Chondrocyte (in vitro differentiated cells): ENCODE results near the gene SOBP. TPM values are rescaled to one million over a fixed set of nuclear protein-coding genes. Genes with fewer than 3 reads are reported as not detected.

Experiments used
- DNase-seq: peaks from one replicate; pipeline ENCODE4 v3.0.0; 2021; ENCODE audit warnings: mixed read lengths, low spot score
- H3K27ac Mint-ChIP-seq: one replicate; pipeline ENCODE4 v1.8.0; 2021; ENCODE audit warnings: mild to moderate bottlenecking, moderate library complexity, mixed read lengths; ENCODE audit not compliant: unreplicated experiment
- H3K27me3 Mint-ChIP-seq: 2 replicates; pipeline ENCODE4 v1.8.0; 2021; ENCODE audit warnings: low read depth, mixed read lengths
- H3K36me3 Mint-ChIP-seq: 2 replicates; pipeline ENCODE4 v1.8.0; 2021; ENCODE audit warnings: low read depth, mixed read lengths
- H3K4me1 Mint-ChIP-seq: 2 replicates; pipeline ENCODE4 v1.8.0; 2021; ENCODE audit warnings: low read depth, mild to moderate bottlenecking, mixed read lengths
- H3K4me3 Mint-ChIP-seq: one replicate; pipeline ENCODE4 v1.8.0; 2021; ENCODE audit warnings: mild to moderate bottlenecking, moderate library complexity, mixed read lengths; ENCODE audit not compliant: unreplicated experiment
- H3K9me3 Mint-ChIP-seq: 2 replicates; pipeline ENCODE4 v1.8.0; 2021; ENCODE audit warnings: low read depth, mixed read lengths
- total RNA-seq: library from RNA; stranded (reverse); gene quantifications from 3 replicates; pipeline ENCODE4 v1.2.1, GENCODE V29; 2021
- TF ChIP-seq, protein P1 (sequence below): fragments of 200-600 bp; sonication (generic); IDR thresholded peaks from 2 replicates; pipeline ENCODE4 v1.5.0; 2021; ENCODE audit warnings: antibody characterized with exemption, mild to moderate bottlenecking, moderate library complexity

SOBP gene
- total RNA-seq, 1 donor from 2014 or later: 6.6 TPM

DNA sequence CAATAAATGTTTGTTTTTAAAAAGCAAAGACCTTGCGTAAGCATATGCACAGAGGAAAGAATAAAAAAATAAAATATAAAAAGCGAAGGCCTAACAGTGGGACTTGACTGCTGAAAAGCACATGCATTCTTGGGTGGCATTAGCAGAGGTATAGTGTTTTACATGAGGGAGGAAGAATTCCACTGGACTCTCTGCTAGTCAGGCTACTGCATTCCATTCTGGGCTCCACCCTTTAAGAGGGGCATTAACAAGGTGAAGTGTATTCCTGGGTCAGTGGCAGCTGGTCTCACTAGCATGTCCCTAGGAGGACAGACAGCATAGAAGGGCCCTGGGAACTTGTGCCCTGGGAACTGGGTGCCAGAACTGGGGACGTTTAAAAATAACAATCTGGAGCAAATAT, 134.1 kb downstream of the SOBP start:
- no peak overlapping the region for H3K27ac Mint-ChIP-seq
- TF ChIP-seq, protein P1, sequence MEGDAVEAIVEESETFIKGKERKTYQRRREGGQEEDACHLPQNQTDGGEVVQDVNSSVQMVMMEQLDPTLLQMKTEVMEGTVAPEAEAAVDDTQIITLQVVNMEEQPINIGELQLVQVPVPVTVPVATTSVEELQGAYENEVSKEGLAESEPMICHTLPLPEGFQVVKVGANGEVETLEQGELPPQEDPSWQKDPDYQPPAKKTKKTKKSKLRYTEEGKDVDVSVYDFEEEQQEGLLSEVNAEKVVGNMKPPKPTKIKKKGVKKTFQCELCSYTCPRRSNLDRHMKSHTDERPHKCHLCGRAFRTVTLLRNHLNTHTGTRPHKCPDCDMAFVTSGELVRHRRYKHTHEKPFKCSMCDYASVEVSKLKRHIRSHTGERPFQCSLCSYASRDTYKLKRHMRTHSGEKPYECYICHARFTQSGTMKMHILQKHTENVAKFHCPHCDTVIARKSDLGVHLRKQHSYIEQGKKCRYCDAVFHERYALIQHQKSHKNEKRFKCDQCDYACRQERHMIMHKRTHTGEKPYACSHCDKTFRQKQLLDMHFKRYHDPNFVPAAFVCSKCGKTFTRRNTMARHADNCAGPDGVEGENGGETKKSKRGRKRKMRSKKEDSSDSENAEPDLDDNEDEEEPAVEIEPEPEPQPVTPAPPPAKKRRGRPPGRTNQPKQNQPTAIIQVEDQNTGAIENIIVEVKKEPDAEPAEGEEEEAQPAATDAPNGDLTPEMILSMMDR: no peak
- H3K4me1 Mint-ChIP-seq: peaks cover 19% of the 10 kb centered on the region
- no peak overlapping the region for H3K4me3 Mint-ChIP-seq
- no peak for DNase-seq
- no peaks in the 10 kb centered on the region for H3K9me3 Mint-ChIP-seq
- no peaks in the 10 kb centered on the region for H3K36me3 Mint-ChIP-seq
- H3K27me3 Mint-ChIP-seq: no peaks in the 10 kb centered on the region

DNA sequence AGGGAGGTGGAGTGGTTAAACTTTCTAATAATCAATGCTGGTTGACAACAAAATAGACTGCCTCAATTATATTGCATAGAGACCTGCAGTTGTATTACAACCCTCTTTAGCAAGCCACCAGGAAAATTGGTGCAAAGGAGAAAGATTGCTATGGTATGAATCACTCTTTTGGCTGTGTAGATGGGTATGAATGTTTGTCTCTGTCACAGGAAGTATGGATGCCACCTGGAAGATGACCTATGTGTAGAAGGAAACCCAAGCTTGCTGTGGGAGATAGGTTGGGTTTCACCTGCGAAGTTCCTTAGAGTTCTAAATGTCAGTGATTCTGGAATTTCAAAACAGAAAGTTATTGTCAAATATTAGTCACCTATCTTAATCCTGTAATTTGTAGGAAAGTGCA, 134.6 kb downstream of the SOBP start:
- H3K36me3 Mint-ChIP-seq: no peaks in the 10 kb centered on the region
- H3K4me1 Mint-ChIP-seq: peaks cover 19% of the 10 kb centered on the region
- H3K27ac Mint-ChIP-seq: no peak overlapping the region
- no peaks in the 10 kb centered on the region for H3K27me3 Mint-ChIP-seq
- no peak overlapping the region for H3K4me3 Mint-ChIP-seq
- no peaks in the 10 kb centered on the region for H3K9me3 Mint-ChIP-seq
- TF ChIP-seq, protein P1: no peak
- no peak for DNase-seq

DNA sequence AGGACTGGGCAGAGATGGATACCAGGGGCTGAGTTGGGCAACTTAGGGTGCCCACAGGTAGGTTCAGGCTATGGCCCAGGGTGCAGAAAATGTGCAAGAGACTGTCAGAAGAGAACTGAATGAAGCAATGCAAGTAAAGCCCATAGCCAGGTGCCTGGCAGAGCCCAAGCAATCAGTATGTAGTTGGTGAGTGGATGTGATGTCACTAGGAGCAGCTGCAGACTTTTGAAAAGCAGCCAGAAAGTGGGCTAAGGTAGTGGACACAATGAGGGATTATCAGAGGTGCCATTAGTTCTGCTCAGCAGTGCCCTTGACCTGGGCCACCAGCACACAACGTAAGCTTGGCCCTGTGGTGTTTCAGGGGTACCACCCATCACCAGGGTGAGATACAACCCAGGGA, 135.3 kb downstream of the SOBP start:
- TF ChIP-seq, protein P1: no peak
- no peak overlapping the region for H3K4me3 Mint-ChIP-seq
- DNase-seq: no peak
- no peak overlapping the region for H3K27ac Mint-ChIP-seq
- no peaks in the 10 kb centered on the region for H3K36me3 Mint-ChIP-seq
- no peaks in the 10 kb centered on the region for H3K27me3 Mint-ChIP-seq
- peaks cover 19% of the 10 kb centered on the region for H3K4me1 Mint-ChIP-seq
- H3K9me3 Mint-ChIP-seq: no peaks in the 10 kb centered on the region

DNA sequence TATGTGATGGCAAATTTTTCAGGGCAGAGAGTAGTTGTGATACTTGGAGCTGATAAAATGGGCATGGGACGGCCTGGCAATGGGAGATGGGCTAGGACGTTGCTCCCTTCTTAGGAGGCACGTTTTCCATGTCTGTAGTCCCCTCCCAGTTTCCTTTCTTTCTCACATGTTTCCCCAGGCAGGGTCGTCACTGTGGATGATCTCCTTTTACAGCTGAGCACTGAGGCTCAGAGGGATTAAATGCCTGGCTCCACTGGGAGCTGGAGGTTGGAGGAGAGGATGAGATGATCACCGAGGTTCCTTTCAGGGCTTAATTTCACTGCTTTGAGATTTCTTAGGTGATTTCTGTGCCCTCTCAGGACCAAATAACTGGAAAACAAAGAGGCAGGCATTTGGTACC, 136.7 kb downstream of the SOBP start:
- TF ChIP-seq, protein P1: no peak
- H3K27ac Mint-ChIP-seq: no peak overlapping the region
- H3K27me3 Mint-ChIP-seq: no peaks in the 10 kb centered on the region
- no peaks in the 10 kb centered on the region for H3K36me3 Mint-ChIP-seq
- peaks cover 16% of the 10 kb centered on the region for H3K4me1 Mint-ChIP-seq
- no peaks in the 10 kb centered on the region for H3K9me3 Mint-ChIP-seq
- no peak overlapping the region for H3K4me3 Mint-ChIP-seq
- DNase-seq: no peak

DNA sequence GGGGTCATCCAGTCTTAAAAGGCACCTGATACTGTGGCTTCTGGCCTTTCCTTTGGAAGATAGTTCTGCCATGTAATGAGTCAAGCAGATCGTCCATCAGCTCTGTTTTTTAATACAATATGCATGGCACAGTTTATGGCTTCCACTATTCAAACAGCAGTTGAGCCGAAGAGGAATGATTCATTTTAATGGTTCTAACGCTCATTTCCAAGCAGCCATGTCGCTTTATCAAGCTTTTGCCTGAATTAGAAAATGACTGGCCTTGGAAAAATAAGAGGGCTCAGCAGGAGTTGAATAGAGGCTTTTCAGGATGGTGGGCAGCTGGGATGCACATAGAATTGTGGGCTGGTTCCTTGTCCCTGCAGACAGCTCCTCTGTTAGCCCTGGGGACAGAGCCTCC, 138.1 kb downstream of the SOBP start:
- TF ChIP-seq, protein P1: no peak
- Mint-ChIP-seq H3K4me3 (no peak overlapping the region), H3K9me3 (no peaks in the 10 kb centered on the region), H3K27ac (no peak overlapping the region), H3K4me1 (peaks cover 16% of the 10 kb centered on the region), H3K36me3 (no peaks in the 10 kb centered on the region), H3K27me3 (no peaks in the 10 kb centered on the region)
- DNase-seq: no peak
